Neural progenitor cell (in vitro differentiated cells): ENCODE measurements around the gene NAP1L4. TPM values are rescaled to one million over a fixed set of nuclear protein-coding genes. Genes with fewer than 3 reads are reported as not detected.

Source experiments
- DNase-seq: peaks from one replicate; pipeline ENCODE4 v3.0.0-alpha.2; 2016; ENCODE audit warnings: low spot score
- H2AFZ ChIP-seq: fragments of 200-600 bp; sonication (generic); replicated peaks from 2 replicates; pipeline ENCODE4 v1.6.1; 2016; ENCODE audit warnings: antibody characterized with exemption
- H3F3A ChIP-seq: fragments of 200-600 bp; sonication (generic); 2 replicates; pipeline ENCODE4 v1.6.1; 2016; ENCODE audit warnings: antibody characterized with exemption, low read depth
- H3K27ac ChIP-seq: fragments of 200-600 bp; sonication (generic); 2 replicates; pipeline ENCODE4 v1.5.1; 2016; ENCODE audit warnings: mild to moderate bottlenecking
- H3K27me3 ChIP-seq: fragments of 200-600 bp; sonication (generic); 2 replicates; pipeline ENCODE4 v1.6.1; 2016; ENCODE audit warnings: mild to moderate bottlenecking, moderate library complexity
- H3K36me3 ChIP-seq: fragments of 200-600 bp; sonication (generic); 2 replicates; pipeline ENCODE4 v1.5.1; 2016
- H3K4me1 ChIP-seq: fragments of 200-600 bp; sonication (generic); 2 replicates; pipeline ENCODE4 v1.6.1; 2016; ENCODE audit warnings: mixed run types
- H3K4me2 ChIP-seq: fragments of 200-600 bp; sonication (generic); 2 replicates; pipeline ENCODE4 v1.6.1; 2016
- H3K4me3 ChIP-seq: fragments of 200-600 bp; sonication (generic); 2 replicates; pipeline ENCODE4 v1.5.1; 2016
- H3K79me2 ChIP-seq: fragments of 200-600 bp; sonication (generic); 2 replicates; pipeline ENCODE4 v1.6.1; 2016; ENCODE audit warnings: low read depth
- H3K9ac ChIP-seq: fragments of 200-600 bp; sonication (generic); 2 replicates; pipeline ENCODE4 v1.6.1; 2016
- H3K9me3 ChIP-seq: fragments of 200-600 bp; sonication (generic); 2 replicates; pipeline ENCODE4 v1.5.1; 2016; ENCODE audit warnings: low read depth
- H4K20me1 ChIP-seq: fragments of 200-600 bp; sonication (generic); 2 replicates; pipeline ENCODE4 v1.6.1; 2016; ENCODE audit warnings: low read depth
- H3K27ac Mint-ChIP-seq: 3 replicates; pipeline ENCODE4 v1.8.0; 2021; ENCODE audit warnings: mixed read lengths
- H3K27me3 Mint-ChIP-seq: 2 replicates; pipeline ENCODE4 v1.8.0; 2022; ENCODE audit warnings: low read depth, mild to moderate bottlenecking, inconsistent platforms, moderate library complexity, mixed read lengths; ENCODE audit not compliant: insufficient read depth
- H3K36me3 Mint-ChIP-seq: 3 replicates; pipeline ENCODE4 v1.8.0; 2021; ENCODE audit warnings: mixed read lengths
- H3K4me1 Mint-ChIP-seq: 3 replicates; pipeline ENCODE4 v1.8.0; 2021; ENCODE audit warnings: mixed read lengths
- H3K4me3 Mint-ChIP-seq: 3 replicates; pipeline ENCODE4 v1.8.0; 2021; ENCODE audit warnings: mild to moderate bottlenecking, moderate library complexity, mixed read lengths
- H3K9me3 Mint-ChIP-seq: 3 replicates; pipeline ENCODE4 v1.8.0; 2020; ENCODE audit warnings: mixed read lengths
- EZH2 ChIP-seq: fragments of 200-600 bp; sonication (generic); IDR thresholded peaks from 2 replicates; pipeline ENCODE4 v1.6.1; 2017; ENCODE audit warnings: antibody characterized with exemption, mild to moderate bottlenecking, moderate library complexity
- EZH2phosphoT487 ChIP-seq: fragments of 200-600 bp; sonication (generic); IDR thresholded peaks from 2 replicates; pipeline ENCODE4 v1.6.1; 2017; ENCODE audit warnings: antibody characterized with exemption
- total RNA-seq: library from RNA; depleted of rRNA; stranded (reverse); fragments of >200 nt; gene quantifications from 2 replicates; pipeline ENCODE4 v1.2.3, GENCODE V29; 2015; ENCODE audit warnings: low replicate concordance
- TF ChIP-seq, protein P1 (sequence below): fragments of 200-600 bp; sonication (generic); IDR thresholded peaks from 2 replicates; pipeline ENCODE4 v1.5.1; 2017; ENCODE audit warnings: antibody characterized with exemption, mild to moderate bottlenecking

The NAP1L4 gene
- total RNA-seq, 1 donor from 2014 or later, result 191 TPM

DNA sequence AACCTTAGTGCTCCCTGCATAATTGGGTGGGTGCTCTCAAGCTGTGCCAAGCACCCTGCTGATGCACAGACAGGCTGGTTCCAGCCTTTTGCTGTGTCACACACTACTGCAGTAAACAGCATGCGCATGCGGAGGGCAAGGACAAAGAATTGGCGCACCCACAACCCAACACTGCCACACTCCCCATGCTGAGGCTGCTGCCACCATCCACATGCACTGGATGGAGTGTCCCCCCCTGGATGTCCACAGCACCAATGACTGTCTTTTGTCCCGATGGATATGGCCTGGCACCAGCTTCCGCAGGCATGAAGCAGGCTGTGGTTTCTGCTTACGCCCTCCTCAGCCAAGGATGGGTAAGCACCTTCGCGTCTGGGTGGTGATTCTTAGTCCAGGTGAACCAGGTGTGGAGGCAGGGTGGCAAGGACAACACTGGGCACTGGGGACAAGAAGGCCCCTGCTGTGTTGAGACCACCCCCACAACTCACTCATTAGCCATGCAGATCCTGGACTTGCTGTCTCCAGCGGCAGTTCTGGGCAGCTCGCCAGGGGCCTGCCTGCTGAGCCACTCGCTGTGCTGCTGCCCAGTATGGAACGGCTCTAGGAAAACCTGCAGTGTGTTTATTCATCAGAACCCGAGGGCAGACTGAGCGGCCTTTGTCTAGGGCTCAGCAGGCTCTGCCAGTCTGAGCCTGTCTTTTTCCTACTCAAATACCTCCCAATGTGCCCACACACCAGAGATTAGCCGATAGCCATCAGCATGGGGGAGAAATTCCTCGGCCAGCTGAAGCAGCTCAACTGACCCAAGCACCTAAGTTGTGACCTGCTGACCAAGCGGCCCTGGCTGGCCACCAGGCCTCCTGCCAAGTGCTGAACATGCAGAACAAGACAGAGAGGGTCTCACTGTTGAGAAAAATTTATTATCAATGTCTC is 8.2 kb upstream of the NAP1L4 start:
- H3K36me3 Mint-ChIP-seq, result peaks cover 19% of the 10 kb centered on the region
- peak overlapping the region; percentile 62 for H3K4me2 ChIP-seq

DNA sequence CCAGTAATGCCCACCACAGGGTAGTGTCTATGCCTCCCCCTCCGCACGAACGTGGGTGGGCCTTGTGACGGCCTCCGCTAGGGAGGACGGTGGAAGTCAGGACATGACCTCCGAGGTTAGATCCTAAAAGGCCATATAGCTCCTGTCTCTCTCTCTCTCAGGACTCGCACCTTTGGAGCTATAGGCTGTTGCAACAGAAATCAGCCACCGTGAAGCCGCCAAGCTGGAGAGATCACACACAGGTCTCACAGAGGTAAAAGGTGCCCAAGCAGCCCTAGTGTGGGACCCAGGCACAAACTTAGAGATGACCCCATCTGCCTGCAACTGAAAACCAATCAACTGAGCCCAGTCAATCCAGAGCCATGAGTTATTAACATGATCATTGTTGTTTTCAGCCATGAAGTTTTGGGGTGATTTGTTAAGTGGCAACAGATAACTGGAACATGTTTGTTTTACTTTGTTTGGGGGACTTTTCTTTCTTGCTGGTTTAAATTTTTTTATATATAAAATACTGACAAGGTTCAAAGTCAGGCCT is 7.4 kb upstream of the NAP1L4 start:
- H3K4me1 Mint-ChIP-seq, result peaks cover 11% of the 10 kb centered on the region
- Histone ChIP-seq H3F3A (peaks cover 7% of the 10 kb centered on the region), H3K4me1 (peaks cover 12% of the 10 kb centered on the region), H3K27me3 (no peaks in the 10 kb centered on the region), H3K36me3 (no peaks in the 10 kb centered on the region), H4K20me1 (peaks cover 6% of the 10 kb centered on the region), H3K79me2 (no peaks in the 10 kb centered on the region), H3K27ac (no peak overlapping the region), H3K4me3 (no peak overlapping the region), H2AFZ (no peak overlapping the region), H3K9ac (no peak overlapping the region), H3K4me2 (no peak overlapping the region), H3K9me3 (no peaks in the 10 kb centered on the region)
- no peak for TF ChIP-seq EZH2
- TF ChIP-seq EZH2phosphoT487, result no peak
- TF ChIP-seq, protein P1, sequence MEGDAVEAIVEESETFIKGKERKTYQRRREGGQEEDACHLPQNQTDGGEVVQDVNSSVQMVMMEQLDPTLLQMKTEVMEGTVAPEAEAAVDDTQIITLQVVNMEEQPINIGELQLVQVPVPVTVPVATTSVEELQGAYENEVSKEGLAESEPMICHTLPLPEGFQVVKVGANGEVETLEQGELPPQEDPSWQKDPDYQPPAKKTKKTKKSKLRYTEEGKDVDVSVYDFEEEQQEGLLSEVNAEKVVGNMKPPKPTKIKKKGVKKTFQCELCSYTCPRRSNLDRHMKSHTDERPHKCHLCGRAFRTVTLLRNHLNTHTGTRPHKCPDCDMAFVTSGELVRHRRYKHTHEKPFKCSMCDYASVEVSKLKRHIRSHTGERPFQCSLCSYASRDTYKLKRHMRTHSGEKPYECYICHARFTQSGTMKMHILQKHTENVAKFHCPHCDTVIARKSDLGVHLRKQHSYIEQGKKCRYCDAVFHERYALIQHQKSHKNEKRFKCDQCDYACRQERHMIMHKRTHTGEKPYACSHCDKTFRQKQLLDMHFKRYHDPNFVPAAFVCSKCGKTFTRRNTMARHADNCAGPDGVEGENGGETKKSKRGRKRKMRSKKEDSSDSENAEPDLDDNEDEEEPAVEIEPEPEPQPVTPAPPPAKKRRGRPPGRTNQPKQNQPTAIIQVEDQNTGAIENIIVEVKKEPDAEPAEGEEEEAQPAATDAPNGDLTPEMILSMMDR, result no peak
- peaks cover 19% of the 10 kb centered on the region for H3K36me3 Mint-ChIP-seq
- H3K27ac Mint-ChIP-seq, result no peak overlapping the region
- no peak overlapping the region for H3K4me3 Mint-ChIP-seq
- no peak for DNase-seq
- peaks cover 8% of the 10 kb centered on the region for H3K27me3 Mint-ChIP-seq
- H3K9me3 Mint-ChIP-seq, result no peaks in the 10 kb centered on the region

More for the DNA sequence above, 8.2 kb upstream of the NAP1L4 start:
- no peak overlapping the region for H3K9ac ChIP-seq
- no peak overlapping the region for H3K27ac Mint-ChIP-seq
- no peak overlapping the region for H3K4me3 ChIP-seq
- H3K4me3 Mint-ChIP-seq, result no peak overlapping the region
- H3K4me1 Mint-ChIP-seq, result peaks cover 11% of the 10 kb centered on the region
- no peak for TF ChIP-seq EZH2phosphoT487
- TF ChIP-seq, protein P1, result no peak
- TF ChIP-seq EZH2, result no peak
- no peak overlapping the region for H2AFZ ChIP-seq
- DNase-seq, result peak; percentile 74
- no peak overlapping the region for H3K27ac ChIP-seq
- H3F3A ChIP-seq, result peaks cover 7% of the 10 kb centered on the region
- no peaks in the 10 kb centered on the region for H3K79me2 ChIP-seq
- peaks cover 6% of the 10 kb centered on the region for H4K20me1 ChIP-seq
- peaks cover 12% of the 10 kb centered on the region for H3K4me1 ChIP-seq
- H3K36me3 ChIP-seq, result no peaks in the 10 kb centered on the region
- no peaks in the 10 kb centered on the region for H3K27me3 ChIP-seq
- no peaks in the 10 kb centered on the region for H3K9me3 ChIP-seq
- H3K27me3 Mint-ChIP-seq, result peaks cover 6% of the 10 kb centered on the region
- H3K9me3 Mint-ChIP-seq, result no peaks in the 10 kb centered on the region

DNA sequence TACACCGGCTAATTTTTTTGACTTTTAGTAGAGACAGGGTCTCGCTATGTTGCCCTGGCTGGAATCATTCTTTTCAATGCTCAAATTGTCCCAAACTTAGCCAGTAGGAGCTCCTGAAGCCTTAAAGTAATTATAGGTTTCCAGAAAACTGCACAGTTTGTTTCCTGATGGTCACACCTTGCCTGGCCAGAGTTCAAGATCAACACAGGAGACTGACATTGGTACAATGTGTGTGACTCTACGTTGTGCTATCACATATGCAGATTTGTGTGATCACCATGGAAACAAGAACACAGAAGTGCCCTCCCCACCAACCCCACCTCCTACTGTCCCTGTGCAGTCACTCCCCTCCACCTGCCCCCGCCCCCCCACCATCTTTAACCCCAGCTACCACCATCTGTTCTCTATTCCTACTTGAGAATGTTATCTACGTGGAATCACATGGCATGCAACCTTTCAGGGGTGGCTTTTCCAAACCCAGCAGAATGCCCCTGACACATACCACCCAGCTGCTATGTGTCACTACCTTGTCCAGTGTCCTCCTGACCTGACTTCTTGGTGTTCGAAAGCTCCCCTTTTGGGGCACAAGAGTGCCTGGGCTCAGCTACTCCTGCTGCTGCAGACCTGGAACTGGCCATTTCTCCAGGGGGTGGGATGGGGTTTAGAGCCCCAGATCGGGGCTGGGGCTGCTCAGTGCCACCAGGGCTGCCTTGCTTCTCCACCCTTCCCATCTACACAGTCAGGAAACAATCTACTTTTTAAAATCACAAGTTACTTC is 6.1 kb upstream of the NAP1L4 start:
- no peaks in the 10 kb centered on the region for H3K9me3 ChIP-seq
- Mint-ChIP-seq H3K4me3 (no peak overlapping the region), H3K27me3 (peaks cover 5% of the 10 kb centered on the region), H3K9me3 (no peaks in the 10 kb centered on the region), H3K4me1 (peaks cover 11% of the 10 kb centered on the region), H3K36me3 (peaks cover 15% of the 10 kb centered on the region), H3K27ac (no peak overlapping the region)
- no peak overlapping the region for H3K9ac ChIP-seq
- H3K27ac ChIP-seq, result no peak overlapping the region
- H2AFZ ChIP-seq, result no peak overlapping the region
- H4K20me1 ChIP-seq, result peaks cover 6% of the 10 kb centered on the region
- H3K4me3 ChIP-seq, result no peak overlapping the region
- DNase-seq, result no peak
- TF ChIP-seq, protein P1, result no peak
- TF ChIP-seq EZH2phosphoT487 (no peak), EZH2 (no peak)
- no peaks in the 10 kb centered on the region for H3K79me2 ChIP-seq
- H3K4me1 ChIP-seq, result peaks cover 12% of the 10 kb centered on the region
- peaks cover 7% of the 10 kb centered on the region for H3F3A ChIP-seq
- no peaks in the 10 kb centered on the region for H3K36me3 ChIP-seq
- H3K4me2 ChIP-seq, result no peak overlapping the region
- no peaks in the 10 kb centered on the region for H3K27me3 ChIP-seq
